GM18507 (cell line): Measurements from ENCODE around the gene LIMS2.

Source experiments
- DNase-seq: peaks from one replicate; pipeline ENCODE4 v3.0.0; 2011; ENCODE audit warnings: low read depth; ENCODE audit not compliant: insufficient read length; ENCODE audit errors: extremely low spot score
- FAIRE-seq: peaks from 2 replicates; lab custom pipeline; 2011; peaks lifted over from hg19 to GRCh38; lab: Jason Lieb, UNC

LIMS2 gene

DNA sequence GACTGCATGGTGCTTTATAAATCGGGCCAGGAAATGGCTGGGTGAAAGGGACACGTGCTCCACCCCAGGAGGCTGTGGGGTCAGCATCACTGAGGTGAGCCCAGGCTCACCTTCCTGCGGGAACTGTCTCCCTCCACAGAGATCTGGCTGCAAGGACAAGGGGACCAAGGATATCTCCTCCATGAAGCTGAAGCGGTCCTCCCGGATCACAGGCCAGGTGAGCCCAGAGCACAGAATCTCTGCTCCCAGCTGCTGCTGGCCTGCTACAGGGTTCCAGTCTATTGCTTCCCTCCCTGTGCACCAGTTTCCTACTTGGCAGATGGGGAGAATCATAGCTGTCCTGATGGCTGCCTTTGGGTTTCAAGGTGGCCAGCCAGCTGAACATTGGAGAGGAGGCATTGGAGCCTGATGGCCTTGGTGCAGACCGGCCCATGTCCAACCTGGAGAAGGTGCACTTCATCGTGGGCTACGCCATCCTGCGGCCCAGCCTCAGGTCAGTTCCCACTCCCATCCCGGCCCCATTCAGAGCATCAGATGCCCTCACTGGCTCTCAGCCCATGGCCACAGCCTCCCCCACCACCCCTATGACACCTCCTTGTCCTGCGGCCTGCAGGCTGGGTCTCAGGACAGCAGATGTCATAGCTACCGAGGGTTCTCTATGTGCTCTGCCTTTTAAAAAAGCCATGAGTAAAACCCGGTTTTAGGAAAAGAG, 63.1 kb downstream of the LIMS2 start:
- DNase-seq, result no peak
- no peak for FAIRE-seq

DNA sequence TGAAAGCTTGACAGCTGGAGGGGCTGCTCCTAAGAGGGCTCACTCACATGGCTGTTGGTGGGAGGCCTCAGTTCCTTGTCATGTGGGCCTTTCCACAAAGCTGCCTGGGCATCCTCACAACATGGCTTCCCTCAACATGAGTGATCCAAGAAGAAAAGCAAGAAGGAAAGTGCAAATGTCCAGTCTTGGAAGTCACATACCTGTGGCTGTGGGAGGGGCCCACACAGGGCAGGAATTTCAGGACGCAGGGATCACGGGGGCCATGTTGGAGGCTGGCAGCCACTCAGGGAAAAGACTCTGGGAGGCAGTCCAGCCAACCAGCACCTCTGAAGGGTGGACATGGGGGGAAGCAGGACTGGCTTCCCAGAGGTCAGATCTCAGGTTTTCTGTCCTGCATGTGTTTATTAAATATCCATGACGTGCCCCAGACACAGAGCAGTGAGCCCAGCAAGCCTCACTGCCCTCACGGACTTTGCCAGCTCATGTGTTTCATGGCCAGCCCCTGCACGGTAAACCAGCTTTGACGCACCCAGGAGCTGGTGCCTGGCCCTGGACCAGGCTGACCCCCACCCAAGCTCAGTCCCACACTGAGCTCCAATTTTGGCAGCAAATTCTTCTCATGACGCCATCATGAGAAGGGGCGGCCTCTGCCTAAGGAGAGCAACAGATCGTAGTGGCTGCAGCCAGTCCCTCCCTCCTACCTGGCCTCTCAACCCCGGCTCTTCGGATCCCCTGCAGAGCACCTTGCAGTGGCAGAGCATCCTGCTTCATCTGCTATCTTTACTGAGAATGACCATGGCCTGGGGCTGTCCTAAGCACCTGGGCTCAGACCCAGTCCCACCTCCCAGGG, 64.0 kb downstream of the LIMS2 start:
- no peak for FAIRE-seq
- DNase-seq, result no peak

DNA sequence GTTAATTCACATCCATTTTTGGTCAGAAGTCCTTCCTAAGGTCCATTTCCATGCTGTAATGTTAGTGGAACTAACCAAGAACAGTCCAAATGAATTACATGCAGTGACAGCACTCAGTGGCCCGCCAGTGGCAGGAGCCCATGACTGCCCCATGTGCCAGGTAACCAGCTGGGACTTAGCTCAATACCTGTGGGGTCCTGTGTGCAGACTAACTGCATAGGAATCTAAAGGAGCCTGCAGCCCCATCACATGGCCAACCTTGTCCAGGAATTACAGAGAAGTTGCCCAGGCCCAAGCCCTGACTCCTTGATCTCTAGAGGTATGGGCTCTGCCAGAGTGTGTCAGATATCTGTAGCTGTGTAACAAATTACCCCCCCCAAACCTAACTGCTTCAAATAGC, 64.8 kb downstream of the LIMS2 start:
- DNase-seq, result no peak
- no peak for FAIRE-seq

DNA sequence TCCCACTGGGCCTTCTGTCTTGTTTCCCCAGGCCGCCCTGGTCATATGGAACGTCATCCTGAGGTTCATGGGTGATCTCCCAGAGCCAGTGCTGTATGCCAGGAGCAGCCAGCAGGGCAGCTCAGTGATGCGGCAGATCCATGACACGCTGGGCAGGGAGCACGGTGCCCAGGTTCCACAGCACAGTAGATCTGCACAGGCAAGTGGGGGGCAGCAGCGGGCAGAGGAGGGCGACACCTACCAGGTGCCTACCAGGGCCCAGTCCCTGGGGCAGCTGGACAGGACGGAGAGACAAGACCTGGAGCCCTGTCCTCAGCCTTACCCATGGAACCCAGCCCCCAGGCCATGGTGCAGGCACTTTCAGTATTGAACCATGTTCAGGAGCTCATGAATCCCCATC, 65.5 kb downstream of the LIMS2 start:
- FAIRE-seq (no peak), DNase-seq (no peak)

DNA sequence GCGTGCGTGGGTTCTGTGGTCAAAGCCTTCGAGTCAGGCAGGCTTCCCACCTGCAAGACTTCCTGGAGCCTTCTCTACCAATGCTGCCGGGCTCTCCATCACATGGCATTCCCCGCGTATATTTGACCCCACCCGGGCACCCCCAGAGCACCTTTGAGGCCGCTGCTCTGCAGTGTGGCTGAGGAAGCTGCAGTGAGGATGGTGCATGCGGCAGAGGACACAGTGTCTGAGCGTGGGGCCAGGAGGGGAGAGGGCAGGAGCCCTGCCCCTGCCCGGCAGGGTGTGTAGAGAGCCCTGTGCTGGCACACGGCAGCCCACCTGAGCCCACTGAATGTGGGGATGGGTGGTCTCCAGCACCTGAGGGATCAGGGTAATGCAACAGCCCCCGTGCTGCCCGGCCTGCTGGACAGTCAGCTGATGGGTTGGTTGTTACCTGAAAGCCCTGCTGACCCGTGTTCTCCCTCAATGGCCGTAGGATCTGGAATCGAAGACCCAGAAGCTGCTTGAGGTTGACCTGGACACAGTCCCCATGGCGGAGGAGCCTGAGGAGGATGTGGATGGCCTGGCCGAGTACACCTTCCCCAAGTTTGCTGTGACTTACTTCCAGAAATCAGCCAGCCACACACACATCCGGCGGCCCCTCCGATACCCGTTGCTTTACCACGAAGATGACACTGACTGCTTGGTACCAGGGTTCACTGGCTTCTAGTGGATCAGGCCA, 66.1 kb downstream of the LIMS2 start:
- no peak for DNase-seq
- no peak for FAIRE-seq

DNA sequence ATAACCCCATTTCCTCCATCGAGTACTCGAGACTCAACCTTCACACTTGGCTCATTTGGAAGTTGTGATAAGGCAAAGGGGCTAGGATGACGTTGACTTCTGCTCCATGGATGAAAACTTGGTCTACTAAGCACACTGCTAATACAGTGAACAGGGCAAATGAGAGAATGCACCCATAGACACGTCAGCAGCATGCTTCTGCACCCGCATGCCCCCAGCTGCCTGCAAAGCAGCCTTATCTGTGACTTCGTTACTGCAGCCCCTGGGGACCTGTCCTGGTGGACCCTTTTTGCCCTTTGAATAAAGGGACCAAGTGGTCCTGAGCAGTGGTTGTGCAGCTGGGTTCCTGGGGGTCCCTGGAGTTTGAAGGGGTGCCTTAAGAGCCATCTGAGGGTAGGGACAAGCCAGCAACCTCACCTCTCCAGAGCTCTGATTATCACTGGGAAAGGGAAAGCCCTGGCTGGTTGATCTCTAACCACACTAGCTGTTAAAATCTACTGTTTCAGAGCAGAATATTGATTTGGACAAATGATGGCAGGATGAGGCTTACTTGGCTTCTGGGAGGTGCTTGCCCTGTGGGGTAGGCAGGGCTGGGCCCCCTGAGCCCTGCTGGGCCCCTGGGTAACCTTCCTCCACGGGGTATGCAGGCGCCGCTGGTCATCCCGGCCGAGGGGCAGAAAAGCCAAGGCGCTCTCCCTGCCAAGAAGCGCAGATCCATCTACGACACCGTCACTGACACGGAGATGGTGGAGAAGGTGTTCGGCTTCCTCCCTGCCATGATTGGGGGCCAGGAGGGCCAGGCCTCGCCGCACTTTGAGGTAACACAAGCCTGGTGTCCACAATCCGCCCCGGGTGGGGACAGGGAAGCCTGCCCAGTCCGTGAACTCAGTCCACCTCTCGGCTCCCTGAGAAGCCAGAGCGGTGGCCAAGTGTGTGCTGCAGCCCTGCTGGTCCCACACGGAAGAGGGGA, 67.0 kb downstream of the LIMS2 start:
- DNase-seq (no peak), FAIRE-seq (no peak)

DNA sequence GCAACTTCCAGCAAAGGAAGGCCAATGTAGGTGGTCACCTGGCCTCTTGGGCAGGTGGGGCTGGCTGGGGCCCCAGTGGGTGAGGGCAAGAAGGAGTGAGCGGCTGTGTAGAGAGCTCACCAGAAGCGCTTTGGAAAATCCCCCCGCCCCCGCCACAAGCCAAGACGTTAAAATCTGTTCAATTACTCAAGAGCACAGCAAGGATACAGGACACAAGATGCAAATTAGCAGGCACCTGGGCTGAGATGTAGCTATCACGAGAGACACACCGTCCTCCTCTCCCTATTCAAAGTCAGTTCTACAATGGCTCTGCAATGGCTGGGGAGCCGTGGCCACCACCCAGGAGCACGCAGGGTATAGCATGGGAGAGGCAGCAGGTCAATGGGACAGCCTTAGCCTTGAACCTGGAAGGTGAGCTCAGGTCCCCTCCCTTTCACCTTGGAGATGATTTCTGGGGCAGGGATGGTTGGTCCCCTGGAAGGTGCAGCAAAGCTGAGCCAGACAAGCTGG, 67.9 kb downstream of the LIMS2 start:
- DNase-seq, result no peak
- FAIRE-seq, result no peak

DNA sequence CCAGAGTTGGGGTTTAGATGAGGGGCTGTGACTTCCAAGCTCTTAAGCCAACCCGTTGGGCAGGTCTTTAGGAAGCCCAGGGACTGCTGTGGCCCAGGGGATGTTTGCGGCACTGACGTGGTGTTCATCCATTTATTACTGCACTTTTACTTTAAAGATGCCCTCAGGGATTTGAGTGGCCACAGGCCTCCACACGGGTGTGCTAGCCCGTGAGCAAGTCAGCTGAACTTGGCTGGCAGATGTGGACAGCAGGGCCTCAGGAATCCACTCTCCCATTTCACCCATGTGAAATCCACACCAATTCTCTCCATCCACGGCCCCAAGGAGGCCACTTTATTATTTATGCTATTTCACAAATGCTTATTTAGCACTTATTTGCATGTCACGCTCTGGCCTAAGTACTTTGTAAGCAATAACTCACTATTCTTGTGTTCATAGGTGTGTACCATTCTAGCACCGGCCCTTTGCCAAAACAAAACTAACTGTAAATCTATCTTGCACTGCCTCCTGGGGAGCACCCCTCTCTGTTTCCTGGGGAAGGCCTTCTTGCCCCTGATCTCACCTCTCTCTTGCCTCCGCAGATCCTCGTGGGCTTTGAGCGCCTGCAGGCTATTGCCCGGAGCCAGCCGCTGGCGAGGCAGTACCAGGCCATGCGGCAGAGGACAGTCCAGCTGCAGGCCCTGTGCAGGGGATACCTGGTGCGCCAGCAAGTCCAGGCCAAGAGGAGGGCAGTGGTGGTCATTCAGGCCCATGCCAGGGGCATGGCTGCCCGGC, 68.5 kb downstream of the LIMS2 start:
- FAIRE-seq (no peak), DNase-seq (no peak)

DNA sequence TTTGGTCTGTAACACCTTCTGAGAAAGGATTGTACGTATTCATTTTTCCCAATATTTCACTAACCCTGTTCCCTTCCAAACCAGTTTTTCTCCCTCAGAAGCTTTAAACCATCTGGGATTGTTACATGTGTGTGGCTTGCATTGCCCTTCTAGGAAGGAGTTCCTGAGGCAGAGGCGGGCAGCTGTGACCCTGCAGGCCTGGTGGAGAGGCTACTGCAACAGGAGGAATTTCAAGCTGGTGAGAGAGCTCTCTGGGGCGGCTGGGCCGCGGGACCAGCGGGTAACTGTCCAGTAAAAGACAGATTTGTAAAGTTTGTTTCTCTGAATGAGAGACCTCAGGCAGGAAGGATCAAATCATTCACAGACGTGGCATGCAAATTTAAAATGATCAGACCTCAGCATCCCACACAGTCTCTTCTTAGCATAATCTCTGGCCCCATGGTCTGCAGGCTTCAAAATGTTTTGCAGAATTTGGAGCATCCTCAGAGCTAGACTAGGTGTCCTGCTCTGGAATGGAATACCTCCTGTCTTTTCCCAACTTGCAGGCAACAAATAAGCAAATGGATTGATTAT, 69.6 kb downstream of the LIMS2 start:
- FAIRE-seq (no peak), DNase-seq (no peak)

DNA sequence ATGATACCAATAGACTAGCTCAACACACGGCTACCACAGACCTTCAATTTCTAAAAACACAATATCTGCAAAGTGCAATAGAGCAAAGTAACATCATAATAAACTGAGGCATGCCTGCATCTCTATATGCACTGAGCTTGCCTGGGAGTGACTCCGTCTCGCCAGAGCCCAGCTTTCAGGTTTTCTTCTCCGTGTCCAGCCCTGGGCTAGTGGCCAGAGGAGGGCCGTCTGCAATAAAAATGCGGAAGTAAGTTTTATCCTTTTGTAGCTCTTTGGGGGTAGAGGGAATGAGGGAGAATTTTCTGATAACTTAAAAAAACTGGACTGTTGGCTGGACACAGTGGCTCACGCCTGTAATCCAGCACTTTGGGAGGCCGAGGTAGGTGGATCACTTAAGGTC, 70.3 kb downstream of the LIMS2 start:
- DNase-seq (no peak), FAIRE-seq (no peak)

DNA sequence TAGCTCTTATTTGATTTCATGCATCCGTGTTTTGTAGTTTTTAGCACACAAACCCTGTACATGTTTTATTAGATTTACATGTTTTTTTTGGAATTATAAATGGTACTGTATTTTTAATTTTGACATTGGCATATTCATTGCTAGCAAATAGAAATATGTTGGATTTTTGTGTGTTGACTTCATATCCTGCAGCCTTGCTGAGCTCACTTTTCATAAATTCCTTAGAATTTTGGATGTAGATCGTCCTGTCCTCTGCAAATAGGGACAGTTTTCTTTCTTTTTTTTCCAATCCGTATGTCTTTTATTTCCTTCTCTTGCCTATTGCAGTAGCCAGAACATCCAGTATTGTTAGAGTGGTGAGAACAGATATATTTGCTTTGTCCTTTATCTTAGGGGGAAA, 76.1 kb downstream of the LIMS2 start:
- no peak for FAIRE-seq
- no peak for DNase-seq

DNA sequence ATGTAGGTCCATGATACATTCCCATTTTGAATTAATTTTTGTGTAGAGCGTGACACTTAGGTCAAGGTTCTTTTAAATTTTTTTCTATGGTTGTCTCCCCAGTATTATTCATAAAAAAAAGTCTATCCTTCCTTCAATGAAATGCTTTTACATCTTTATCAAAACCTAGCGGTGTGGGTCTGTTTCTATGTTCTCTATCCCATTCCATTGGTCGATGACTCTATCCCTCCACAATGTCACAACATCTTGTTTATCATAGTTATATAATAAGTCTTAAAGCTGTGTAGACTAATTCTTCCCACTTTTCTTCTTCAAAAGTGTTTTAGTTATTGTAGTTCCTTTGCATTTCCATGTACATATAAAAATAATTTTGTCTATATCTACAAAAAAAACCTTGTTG, 76.6 kb downstream of the LIMS2 start:
- no peak for FAIRE-seq
- no peak for DNase-seq

DNA sequence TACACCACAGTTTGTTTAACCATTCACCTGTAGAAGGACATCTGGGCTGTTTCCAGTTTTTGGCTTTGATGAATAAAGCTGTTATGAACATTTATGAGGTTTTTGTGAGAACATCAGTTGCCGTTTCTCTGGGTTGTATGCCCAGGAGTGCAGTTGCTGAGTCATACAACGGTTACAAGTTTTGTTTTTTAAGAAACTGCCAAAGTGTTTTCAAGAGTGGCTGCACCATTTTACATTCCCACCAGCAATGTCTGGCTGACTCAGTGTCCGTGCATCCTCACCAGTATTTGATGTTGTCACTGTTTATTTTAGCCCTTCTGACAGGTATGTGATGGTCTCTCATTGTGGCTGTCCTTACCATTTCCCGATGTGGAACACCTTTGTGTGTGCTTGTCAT, 77.3 kb downstream of the LIMS2 start:
- no peak for FAIRE-seq
- no peak for DNase-seq

DNA sequence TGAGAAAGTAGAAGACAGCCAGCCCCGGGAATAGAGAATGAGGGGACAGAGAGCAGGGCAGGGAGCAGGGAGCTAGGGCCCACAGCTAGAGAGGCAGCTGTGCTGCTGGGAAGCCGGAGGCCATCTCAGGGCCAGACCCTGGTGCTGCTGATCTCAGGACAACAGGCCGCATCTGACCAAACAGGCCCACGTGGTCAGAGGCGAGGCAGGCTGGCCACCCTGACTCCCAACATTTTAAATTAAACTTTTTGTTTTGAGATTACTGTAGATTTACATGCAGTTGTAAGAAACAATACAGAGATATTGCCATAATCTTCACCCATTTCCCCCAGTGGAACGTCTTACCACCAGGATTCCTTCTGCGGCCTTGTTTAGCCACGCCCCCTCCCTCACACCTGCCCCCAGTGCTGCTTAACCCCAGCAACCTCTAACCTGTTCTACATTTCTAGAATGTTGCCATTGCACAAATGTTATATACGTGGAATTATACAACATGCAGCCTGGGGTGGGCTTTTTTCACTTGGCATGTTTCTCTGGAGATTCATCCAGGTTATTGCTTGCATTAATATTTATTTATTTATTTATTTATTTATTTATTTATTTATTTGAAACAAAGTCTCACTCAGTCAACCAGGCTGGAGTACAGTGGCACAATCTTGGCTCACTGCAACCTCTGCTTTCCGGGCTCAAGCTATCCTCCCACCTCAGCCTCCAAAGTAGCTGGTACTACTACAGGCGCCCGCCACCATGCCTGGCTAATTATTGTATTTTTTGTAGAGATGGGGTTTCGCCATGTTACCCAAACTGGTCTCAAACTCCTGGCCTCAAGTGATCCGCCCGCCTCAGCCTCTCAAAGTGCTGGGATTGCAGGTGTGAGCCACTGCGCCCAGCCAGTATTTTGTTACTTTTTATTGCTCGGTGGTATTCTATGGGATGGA, 78.0 kb downstream of the LIMS2 start:
- no peak for FAIRE-seq
- no peak for DNase-seq

DNA sequence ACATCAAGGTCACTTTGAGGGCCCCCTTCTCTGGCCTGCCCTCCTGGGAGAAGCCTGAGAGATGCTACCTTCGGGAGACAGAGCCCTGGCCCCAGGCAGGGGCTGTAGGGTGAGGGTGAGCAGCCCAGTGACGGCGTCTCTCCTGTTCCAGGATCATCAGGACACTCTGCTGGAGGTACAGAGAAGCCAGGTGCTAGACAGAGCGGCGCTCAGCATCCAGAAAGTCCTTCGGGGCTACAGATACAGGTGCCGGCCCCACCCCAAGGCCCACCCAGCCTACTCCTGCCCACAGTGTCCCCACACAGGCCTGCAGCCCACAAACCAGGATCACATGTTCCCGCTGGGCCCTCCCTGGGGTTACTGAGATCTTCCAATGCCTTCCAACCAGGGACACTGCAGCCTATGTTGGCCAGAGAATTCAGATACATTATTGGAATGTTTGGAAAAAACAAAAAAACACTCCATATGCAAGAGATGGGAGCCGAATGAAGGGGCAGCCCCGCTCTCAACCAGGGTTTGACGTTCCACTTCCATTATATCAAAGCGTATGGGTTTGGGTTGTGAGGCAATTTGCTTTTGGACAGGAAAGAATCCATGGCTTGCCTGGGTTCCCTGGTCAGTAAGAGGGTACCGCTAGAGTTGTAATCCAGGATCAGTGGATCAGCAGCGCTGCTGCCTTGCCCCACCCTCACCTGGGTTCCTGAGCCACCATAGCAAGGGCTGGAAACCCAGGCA, 78.9 kb downstream of the LIMS2 start:
- no peak for DNase-seq
- FAIRE-seq, result no peak

DNA sequence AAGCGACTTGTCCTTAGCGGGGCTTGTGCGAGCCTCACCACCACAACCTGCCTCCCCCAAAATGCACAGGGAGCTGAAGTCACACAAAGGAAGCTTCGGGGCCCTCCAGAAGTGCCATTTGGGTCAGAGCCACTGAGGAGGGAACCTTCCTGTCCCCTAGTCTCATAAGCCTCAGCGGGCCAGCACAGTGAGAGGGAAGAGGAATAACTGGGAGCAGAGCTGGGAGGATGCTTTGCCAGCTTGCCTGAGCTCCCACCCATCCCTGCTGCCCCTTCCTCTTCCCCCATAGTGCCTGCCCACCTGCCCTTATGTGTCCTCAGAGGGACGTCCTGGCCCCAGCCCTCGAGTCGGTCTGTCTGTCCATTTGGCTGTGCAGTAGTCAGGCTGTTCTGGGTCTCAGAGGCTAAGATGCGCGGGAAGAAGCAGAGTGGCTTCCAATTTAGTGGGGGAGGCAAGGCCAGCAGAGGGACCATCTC, 81.2 kb downstream of the LIMS2 start:
- DNase-seq, result no peak
- no peak for FAIRE-seq
